Measurements from ENCODE around the gene ZNF555.
"Not testable (repeated sequence)": the region's sequence is repeated elsewhere in the genome, so short reads cannot be mapped to it uniquely, and the experiment has no call there.

The ZNF555 gene

DNA sequence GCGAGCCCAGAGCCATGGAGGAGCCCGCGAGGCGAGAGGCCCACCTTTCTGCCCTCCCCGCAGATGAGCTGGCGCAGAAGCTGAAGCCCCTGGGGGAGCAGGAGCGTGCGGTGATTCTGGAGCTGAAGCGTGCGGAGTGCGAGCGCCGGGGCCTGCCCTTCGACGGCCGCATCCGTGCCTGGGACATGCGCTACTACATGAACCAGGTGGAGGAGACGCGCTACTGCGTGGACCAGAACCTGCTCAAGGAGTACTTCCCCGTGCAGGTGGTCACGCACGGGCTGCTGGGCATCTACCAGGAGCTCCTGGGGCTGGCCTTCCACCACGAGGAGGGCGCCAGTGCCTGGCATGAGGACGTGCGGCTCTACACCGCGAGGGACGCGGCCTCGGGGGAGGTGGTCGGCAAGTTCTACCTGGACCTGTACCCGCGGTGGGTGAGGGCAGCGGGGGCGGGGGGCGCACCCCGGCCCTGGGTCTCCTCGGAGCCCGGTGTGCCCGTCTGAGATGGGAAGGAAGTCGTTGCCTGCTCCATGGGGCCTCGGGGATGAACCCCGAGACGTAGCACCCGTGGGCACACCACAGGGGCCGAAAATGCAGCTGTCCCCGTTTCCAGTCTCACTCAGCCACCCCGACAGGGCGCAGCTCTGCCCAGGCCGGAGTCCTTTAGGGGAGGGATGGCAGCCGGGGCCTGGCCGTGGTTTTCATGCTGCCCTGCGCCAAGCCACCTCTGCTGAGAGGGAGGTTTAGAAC lies 33.7 kb upstream of the ZNF555 start:
- no peak for DNase-seq

DNA sequence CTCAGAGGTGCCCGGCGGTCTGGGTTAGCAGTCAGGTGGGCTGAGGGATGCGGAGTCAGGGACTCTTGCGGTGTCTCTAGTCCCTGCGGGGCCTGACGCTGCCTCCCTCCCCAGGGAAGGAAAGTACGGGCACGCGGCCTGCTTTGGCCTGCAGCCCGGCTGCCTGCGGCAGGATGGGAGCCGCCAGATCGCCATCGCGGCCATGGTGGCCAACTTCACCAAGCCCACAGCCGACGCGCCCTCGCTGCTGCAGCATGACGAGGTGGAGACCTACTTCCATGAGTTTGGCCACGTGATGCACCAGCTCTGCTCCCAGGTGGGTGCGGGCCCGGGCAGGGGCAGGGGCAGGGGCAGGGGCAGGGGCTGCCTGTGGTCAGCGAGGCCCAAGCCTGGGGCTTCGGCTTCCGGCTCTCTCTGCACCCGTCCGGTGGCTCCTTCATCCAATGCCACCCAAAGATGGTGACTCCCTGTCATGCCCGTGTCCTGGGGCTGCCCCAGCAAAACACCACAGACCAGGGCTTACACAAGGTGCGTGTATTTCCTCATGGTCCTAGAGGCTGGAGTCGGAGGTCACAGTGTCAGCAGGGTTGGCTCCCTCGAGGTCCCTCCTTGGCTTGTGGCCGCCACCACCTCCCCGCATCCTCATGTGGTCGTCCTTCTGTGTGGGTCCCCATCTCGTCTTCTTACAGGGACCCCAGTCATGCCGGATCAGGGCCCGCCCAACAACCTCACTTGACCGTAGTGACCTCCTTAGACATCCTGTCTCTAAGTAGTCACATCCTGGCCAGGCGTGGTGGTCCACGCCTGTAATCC lies 32.9 kb upstream of the ZNF555 start:
- DNase-seq, result no peak

DNA sequence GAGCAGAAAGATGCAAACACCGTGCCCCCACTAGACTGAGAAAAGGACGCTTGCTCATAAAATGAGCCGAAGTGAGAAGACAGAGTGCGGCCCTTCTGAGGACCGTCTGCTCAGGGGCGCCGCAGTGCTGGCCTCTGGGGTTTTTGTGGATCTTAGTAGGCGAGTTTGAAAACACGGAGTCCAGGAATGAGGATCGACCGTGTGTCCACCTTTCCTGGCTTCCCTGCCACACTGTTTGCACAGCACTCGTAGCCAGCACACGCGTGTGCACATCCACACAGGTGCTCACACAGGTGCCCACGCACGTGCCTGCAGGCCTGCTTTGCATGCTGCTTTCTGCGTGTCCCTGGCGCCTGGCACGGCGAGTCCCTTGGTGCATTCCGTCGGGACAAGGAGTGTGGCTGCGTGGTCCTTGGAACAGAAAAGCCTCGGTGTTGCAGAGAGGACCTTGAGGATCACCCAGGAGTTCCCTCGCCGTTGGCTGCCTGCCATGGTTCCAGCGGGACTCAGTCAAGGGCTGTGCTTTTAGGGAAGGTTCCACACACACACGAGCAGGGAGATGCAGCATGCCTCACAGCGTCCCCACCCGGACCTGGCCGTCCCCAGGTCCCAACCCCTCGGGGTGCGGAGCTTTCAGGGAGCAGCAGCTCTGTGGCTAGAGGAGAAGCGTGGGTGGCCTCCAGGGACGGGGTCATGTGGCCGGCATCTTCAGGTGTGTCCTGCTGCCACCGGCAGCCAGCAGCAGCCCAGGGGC lies 31.7 kb upstream of the ZNF555 start:
- no peak for DNase-seq

DNA sequence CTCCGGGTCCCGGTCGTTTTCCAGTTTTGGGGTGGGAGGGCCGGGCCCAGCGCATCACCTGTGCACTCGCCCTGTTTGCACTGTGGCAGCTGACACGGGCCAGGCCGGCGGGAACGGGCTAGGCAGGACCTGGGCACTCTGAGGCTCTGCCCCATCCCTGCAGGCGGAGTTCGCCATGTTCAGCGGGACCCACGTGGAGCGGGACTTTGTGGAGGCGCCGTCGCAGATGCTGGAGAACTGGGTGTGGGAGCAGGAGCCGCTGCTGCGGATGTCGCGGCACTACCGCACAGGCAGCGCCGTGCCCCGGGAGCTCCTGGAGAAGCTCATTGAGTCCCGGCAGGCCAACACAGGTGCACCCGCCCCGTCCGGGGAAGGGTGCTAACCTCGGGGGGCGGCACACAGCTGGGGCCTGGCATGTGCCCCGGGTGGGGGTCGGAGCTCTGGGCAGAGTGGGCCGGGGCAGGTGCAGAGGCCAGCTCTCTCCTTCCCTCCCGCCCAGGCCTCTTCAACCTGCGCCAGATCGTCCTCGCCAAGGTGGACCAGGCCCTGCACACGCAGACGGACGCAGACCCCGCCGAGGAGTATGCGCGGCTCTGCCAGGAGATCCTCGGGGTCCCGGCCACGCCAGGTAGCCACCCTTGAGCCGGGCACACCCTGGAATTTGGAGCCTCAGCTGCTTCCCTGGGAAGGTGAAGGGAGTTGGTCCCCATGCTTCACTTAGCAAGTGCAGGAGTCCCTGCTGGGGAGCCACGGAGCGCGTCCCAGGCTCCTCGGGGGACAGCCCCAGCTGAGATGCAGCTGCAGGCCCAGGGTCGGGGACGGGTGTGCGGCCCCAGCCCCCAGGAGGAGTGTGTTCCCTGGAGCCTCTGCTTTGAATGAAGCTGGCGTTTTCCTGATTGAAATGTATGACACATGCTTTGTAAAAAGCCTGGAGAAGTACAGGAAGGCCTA lies 30.9 kb upstream of the ZNF555 start:
- DNase-seq, result no peak

DNA sequence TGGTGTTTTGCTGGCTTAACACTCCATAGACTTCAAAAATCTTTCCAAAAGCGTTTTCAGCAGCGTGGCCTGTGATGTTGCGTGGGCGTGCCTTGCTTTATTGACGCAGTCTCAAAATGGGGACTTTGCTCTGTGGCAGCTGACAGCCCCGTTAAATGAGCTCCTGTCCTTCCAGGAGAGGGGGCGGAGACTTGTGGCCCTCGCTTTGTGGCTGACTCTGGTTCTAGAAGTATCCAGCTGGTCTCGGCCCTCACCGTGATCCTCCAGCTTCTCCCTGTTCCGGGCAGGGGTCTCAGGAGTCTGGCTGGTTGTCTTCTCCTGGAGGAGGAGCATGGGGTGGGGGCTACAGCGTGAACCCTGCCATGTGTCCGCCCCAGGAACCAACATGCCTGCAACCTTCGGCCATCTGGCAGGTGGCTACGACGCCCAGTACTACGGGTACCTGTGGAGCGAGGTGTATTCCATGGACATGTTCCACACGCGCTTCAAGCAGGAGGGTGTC lies 30.0 kb upstream of the ZNF555 start:
- no peak for DNase-seq

DNA sequence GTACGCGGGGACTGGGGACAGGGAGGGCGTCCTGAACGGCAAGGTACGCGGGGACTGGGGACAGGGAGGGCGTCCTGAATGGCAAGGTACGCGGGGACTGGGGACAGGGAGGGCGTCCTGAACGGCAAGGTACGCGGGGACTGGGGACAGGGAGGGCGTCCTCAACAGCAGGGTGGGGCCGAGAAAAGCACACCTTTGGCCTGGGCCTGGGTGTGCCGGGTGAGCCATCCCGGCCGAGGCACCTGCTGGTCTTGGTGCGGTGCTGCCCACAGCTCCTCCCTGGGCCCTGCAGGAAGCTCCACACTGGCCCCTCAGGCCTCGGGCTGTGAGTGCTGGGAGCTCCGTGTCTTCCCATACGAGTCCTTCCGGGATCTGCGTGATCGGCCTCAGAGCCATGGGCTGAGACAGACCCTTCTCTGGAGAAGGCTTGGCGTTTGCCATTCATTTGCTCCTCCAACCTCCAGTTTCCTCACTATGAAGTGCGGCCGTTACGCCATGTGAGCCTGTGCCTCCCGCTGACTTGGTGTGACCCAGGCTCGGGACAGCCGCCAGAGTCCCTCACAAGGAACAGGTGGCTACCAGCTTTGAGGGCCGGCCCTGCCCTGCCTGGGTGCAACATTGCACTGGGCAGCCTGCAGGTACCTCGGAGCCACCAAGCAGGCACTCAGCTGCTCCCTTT lies 29.4 kb upstream of the ZNF555 start:
- no peak for DNase-seq

DNA sequence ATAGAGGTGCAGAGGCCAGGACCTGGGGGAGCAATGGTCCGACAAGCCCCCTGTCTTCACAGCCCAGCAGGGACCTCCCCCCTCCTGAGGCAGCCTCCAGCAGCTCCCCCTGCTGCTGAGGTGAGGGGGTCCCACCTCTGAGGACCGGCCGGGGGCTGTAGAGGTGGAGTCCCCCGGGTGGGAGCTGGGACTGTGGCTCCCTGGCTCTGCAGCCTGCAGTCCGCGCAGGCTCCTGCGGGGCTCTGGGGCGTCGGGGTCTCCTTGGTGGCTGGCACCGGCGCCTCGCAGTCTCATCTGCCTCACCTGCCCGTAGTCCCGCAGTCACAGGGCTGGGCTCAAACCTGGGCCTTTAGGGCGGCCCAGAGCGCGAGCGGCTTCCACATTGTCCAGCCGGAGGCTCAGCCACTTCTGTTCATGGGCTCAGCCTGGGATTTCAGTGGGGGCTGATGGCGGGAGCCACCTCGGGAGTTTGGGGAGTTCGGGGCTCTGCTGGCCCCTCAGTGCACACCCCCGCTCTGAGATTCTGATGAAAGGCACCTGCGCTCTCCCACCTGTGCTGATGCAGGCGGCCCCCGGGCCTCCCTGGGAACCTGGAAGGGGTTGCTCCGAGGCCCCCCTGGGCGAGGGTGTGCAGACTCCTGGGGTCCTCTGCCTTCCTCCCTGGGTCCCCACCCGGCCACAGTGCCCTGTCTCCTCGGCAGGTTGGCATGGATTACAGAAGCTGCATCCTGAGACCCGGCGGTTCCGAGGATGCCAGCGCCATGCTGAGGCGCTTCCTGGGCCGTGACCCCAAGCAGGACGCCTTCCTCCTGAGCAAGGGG lies 28.7 kb upstream of the ZNF555 start:
- no peak for DNase-seq

DNA sequence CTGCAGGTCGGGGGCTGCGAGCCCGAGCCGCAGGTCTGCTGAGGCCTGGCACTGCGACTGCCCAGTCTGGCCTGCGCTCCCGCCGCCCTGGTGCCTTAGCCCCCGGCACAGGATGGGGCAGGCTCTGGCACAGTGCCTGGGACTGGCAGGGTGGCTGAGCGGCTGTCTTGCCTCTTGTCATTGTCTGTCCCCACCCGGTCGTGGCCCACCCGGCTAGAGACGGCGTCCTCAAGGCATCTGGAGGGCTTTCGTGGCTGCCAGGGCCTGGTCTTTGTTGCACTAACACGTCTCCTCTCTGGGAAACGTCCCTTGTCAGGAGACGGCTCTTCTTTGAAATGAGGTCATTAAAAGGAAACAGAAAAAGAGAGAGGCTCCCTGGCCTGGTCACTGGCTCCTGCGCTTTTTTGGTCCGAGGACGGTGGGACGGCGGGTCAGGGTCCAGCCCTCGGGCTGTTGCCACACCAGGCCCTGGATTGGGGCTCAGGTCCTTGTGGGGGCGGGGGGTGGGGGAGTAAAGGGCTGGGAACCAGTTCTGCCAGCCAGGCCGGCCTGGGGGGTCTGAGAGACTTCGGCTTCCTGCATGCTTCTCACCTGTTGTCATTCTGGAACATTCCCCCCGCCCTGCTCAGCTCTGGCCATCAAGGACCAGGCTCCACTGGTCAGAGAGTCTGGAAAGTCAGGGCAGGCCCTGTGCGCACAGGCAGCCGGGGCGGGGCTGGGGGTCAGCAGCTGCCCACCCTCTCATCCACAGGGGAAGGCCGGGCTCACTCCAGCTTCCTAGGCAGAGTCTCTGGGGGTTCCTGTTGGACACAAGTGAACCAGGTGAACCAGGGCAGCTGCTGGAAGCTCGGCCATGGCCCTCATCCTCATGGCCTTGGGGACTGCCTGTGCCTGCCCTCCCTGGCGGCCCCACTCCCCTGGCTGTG lies 27.8 kb upstream of the ZNF555 start:
- DNase-seq, result no peak

DNA sequence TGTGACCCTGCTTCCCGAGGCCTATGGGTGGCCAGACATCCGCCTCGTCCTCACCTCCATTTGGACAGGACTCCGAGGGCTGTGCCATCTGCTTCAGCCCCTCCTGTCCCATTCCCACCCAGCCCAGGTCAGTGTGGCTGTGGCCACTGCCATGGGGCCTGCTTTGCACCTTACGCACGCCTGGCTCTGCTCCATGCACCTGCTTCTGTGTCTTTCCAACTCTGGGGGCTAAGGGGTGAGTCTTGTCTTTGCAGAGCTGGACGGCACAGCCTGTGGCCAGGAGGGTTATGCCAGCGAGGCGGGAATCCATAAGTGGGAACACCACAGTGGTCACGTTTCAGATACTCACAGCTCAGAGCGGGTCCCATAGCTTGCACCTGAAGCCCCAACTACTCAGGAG lies 26.8 kb upstream of the ZNF555 start:
- DNase-seq, result no peak

DNA sequence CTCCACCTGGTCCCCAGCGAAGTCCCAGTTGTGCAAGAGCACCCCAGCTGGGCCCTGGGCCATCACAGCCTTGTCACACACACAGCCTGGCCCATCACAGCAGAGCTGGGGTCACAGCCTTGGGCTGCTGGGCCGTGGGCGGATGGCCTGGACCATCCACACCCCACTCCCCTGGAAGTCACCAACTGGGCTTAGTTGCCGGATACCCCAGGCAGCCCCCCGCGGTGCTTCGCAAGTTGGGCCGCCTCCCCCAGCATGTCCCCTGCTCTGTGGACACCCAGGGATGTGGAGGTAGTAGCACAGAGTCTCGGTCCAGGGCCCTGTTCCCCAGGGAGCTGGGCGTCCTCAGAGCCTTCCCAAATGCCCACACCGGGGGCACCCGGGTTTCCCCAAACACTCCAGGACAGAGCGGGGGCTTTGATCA lies 26.1 kb upstream of the ZNF555 start:
- no peak for DNase-seq

DNA sequence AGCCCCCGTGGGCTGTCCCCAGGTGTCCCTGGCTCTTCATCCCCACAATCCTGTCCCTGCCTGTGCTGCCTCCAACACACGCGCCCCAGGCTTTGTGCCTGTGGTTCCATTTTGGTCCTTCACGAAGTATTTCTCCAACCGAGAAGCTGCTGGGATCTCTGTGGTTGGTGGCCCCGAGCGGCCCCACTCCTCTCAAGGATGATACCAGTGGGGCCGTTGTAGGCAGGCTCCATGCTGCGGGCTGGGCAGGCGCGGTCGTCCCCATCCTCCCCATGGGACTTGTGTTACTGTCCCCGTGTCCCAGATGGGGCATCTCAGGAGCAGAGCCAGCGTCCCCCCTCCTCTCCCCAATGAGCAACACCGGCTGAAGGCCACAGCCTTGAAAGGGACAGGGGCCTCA lies 25.4 kb upstream of the ZNF555 start:
- DNase-seq, result no peak

DNA sequence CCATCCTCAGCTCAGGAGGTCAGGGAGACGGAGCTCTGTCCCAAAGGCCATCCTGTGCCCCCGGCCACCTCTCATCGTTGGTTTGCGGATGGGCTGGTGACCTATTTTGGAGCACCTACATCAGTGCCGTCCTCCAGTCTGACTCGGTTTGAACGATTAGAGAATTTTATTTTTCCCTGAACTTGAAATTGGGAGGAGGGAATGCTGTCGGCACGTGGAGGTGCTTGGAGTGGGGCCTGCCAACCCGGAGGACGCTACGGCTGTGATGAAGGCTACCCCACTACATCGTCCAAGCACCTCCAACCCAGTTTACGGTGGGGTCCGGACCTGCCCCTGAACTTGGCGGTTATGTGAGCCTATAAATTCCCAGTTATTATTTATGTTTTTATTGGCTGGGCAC lies 24.6 kb upstream of the ZNF555 start:
- no peak for DNase-seq

DNA sequence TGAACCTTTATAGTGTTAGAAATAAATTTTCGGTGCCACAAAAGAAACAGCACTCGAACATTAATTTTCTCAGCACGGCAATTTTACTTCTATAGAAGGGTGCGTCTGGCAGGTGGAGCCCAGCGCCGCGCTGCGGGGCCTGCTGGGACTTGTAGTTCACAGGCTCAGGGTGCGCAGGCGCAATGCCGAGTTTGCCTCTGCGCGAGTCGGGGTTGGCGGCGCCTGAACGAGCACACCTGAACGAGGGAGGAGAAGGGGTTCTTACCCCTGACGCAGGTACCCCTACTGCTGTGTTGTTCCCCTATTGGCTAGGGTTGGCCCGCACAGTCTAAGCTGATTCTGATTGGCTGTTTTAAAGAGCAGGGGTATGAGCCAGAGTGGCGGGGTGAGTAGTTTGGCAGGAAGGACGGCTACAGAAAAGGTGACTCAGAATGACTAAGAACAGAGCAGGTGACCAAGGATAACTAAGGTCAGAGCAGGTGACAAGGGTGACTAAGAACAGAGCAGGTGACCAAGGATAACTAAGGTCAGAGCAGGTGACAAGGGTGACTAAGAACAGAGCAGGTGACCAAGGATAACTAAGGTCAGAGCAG lies 23.9 kb upstream of the ZNF555 start:
- DNase-seq, result not testable (repeated sequence)

DNA sequence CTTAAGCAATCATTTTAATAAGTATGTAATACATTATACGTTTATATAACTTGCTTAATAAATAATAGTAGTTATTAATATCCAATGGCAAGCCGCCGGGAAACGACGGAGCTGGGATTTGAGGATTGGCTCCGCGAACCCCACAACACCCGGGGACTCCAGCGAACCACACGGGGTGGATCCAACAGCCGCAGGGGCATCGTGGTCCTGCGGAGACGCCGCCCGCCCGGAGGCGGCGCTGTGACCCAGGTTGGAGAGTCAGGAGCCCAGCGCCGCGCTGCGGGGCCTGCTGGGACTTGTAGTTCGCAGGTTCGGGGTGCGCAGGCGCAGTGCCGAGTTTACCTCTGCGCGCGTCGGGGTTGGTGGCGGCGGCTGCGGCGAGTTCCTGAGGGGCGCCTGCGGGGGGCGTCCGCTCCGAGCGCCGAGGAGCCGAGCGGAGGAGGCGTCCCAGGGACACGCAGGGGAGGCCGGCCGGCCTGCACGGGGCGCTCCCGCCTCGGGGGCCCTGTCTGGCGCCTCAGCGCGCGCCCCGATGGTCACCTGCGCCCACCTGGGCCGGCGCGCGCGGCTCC lies 21.6 kb upstream of the ZNF555 start, which contains the start of gene ZNF554:
TSS of gene ZNF554 (plus strand) at position 329 of the 572 bp plus-strand sequence. CDS start at position 533, 204 bp downstream.
- DNase-seq, result peak; percentile 97

DNA sequence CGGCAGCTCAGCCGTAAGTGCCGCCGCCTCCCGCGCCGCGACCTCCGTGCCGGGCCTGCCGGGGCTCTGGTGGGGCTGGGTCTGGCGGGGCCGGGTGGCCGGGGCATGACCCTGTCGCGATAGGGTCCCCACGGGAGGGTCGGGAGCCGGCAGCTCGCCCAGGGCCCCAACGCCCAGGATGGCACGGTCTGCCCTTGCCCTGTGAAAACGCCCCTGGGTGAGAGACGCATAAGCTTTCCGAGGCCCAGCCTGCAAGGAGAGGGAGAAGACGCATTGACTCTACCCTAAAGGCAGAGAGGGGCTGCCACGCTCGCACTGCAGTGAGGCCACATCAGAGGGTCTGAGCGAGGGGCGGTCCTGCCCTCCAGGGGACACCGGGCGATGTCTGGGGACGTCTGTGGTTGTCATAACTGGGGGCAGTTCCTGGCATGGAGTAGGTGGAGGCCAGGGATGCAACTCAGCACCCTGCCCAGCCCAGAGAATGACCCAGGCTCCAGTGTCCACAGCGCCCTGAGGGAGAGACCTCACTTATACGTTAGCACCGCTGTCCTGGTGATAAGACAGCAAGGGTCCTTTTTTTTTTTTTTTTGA lies 21.1 kb upstream of the ZNF555 start:
- DNase-seq, result no peak

DNA sequence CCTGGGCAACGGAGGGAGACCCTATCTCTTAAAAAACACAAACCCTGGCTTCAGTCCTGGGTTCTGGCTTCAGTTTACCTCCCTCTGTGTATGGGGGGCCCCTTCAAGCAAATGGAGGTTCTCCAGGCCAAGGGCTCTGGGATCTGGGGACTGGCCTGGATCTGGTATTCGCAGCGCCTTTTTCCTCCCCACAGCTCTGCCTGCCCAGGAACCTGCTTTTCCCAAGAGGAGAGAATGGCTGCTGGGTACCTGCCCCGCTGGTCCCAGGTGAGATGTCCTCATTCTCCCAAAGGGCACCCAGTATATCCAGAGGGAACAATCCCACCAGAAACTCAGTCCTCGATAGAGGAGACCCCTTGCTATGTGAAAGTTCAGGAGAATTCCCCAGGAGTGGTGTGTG lies 18.4 kb upstream of the ZNF555 start:
- DNase-seq, result no peak

DNA sequence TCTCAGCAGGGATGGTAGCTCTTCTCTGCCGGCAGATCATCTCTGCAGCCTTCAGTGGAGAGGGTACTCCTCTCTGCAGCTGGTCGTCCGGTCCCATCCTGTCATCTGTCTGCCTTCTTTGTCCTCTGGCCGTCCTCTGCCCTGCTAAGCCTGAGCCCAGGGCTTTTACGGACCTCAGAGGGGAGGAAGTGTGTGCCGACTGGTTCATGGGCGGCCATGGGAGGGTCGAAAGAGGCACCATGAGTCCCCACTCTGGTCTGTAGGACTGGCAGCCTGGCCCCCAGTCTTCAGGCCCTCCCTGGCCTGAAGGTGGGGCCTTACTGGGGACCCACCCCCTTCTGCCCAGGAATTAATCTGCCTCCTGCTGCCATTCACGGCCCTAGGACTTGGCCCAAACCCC lies 17.6 kb upstream of the ZNF555 start:
- no peak for DNase-seq

DNA sequence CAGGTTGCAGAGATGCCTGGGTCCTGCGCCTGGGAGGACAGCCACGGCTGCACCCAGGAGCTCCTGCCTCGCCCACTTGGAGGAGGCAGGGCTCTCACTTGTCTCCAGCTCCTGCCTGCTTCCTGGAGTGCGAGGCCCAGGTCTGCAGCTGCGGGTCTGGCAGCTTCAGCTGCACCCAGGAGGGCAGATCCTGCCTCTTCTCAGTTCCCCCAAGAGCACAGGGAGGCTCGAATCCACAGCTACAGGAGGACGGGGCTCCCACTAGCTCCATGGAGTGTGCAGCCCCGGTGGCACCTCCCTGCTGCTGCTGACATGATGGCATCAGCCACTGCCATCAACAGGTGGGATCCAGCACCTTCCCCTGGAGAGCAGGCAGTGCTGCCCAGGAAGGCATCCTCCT lies 17.1 kb upstream of the ZNF555 start:
- no peak for DNase-seq
